Prostate gland (tissue), 2 donors: ENCODE results near the gene NCR2. TPM values are rescaled to one million over a fixed set of nuclear protein-coding genes. Genes with fewer than 3 reads are reported as not detected.

Experiments used
- DNase-seq: peaks from one replicate; pipeline ENCODE4 v3.0.0-alpha.2; 2019; ENCODE audit warnings: low spot score
- H3K27ac ChIP-seq, 2 donors: fragments of 200-600 bp; sonication (generic); 2 replicates each; pipeline ENCODE4 v1.5.1; 2017 to 2019
- H3K27me3 ChIP-seq: fragments of 200-600 bp; sonication (generic); replicated peaks from 2 replicates; pipeline ENCODE4 v1.5.1; 2019; ENCODE audit not compliant: insufficient read depth
- H3K36me3 ChIP-seq, 2 donors: fragments of 200-600 bp; sonication (generic); 1 replicate in 1 of 2; 2 replicates in 1 of 2; pipeline versions ENCODE4 v1.5.1 to v1.8.1; 2017 to 2019
- H3K4me1 ChIP-seq: fragments of 200-600 bp; sonication (generic); replicated peaks from 2 replicates; pipeline ENCODE4 v1.5.1; 2019
- H3K4me3 ChIP-seq, 2 donors: fragments of 200-600 bp; sonication (generic); 2 replicates each; pipeline ENCODE4 v1.5.1; 2017 to 2019
- H3K9me3 ChIP-seq: fragments of 200-600 bp; sonication (generic); 2 replicates; pipeline ENCODE4 v1.5.1; 2017
- CTCF ChIP-seq, 4 experiments: fragments of 200-600 bp in 2 of 4; fragments of 450-650 bp in 2 of 4; sonication (generic) in 2 of 4; IDR thresholded peaks; 1 replicate in 3 of 4; 2 replicates in 1 of 4; pipeline ENCODE4 v1.5.1; 2016 to 2019; ENCODE audit warnings: antibody characterized with exemption in 4 of 4, mild to moderate bottlenecking in 2 of 4, moderate library complexity in 2 of 4
- POLR2A ChIP-seq: fragments of 450-650 bp; IDR thresholded peaks from one replicate; pipeline ENCODE4 v1.6.1; 2016; ENCODE audit warnings: antibody characterized with exemption, mild to moderate bottlenecking
- POLR2AphosphoS5 ChIP-seq: sonication (generic); formaldehyde crosslinking; IDR thresholded peaks from one replicate; pipeline ENCODE4 v1.6.1; 2017; ENCODE audit warnings: antibody characterized with exemption
- WGBS: methylation state at CpG from one replicate; pipeline ENCODE4 v1.1.5; 2018; 5-methylcytosine and 5-hydroxymethylcytosine counted together
- intact Hi-C: fragments of 100-400 bp; cut with DNase I; formaldehyde crosslinking; loops from one replicate; pipeline ENCODE4 v1.14.2; 2022
- total RNA-seq, 2 donors: library from RNA; depleted of rRNA; stranded (reverse); fragments of >200 nt; gene quantifications; one replicate each; pipeline ENCODE4 v1.1.0, GENCODE V29; 2016

NCR2 gene
- total RNA-seq, 2 donors from 2014 or later: not detected

GRCh38 chr6:41360314-41360685 lies 24.9 kb downstream of the NCR2 start:
- no peaks in the 10 kb centered on the region for H3K4me1 ChIP-seq
- H3K36me3 ChIP-seq: no peaks in the 10 kb centered on the region
- H3K27ac ChIP-seq: no peak overlapping the region
- 89% methylated on average over 2 of the region's 2 CpGs for WGBS
- TF ChIP-seq POLR2AphosphoS5 (no peak), CTCF (IDR thresholded peaks at IDR 0.05) (no peak), POLR2A (no peak)
- H3K27me3 ChIP-seq: no peaks in the 10 kb centered on the region
- H3K4me3 ChIP-seq: no peak overlapping the region
- intact Hi-C loops: no loop called here
- no peak for DNase-seq
- no peaks in the 10 kb centered on the region for H3K9me3 ChIP-seq

- H3K4me1 ChIP-seq: no peaks in the 10 kb centered on the region
- H3K4me3 ChIP-seq: no peak overlapping the region
- DNase-seq: no peak
- no peaks in the 10 kb centered on the region for H3K27me3 ChIP-seq
- intact Hi-C loops: no loop called here
- WGBS: 24% methylated on average over 7 of the region's 7 CpGs
- H3K9me3 ChIP-seq: no peaks in the 10 kb centered on the region
- TF ChIP-seq POLR2A (no peak), POLR2AphosphoS5 (peak; percentile 51), CTCF (IDR thresholded peaks at IDR 0.05) (no peak)
- no peaks in the 10 kb centered on the region for H3K36me3 ChIP-seq
- H3K27ac ChIP-seq: no peak overlapping the region
These were observed 30.7 kb downstream of the NCR2 start for GRCh38 chr6:41366150-41366549.

GRCh38 chr6:41367061-41367460 lies 31.7 kb downstream of the NCR2 start:
- no peak for TF ChIP-seq POLR2AphosphoS5
- no peak for TF ChIP-seq CTCF (IDR thresholded peaks at IDR 0.05)
- TF ChIP-seq POLR2A: no peak
- no peaks in the 10 kb centered on the region for H3K9me3 ChIP-seq
- H3K4me3 ChIP-seq: no peak overlapping the region
- no peaks in the 10 kb centered on the region for H3K27me3 ChIP-seq
- H3K27ac ChIP-seq: no peak overlapping the region
- intact Hi-C loops: no loop called here
- H3K36me3 ChIP-seq: no peaks in the 10 kb centered on the region
- 82% methylated on average over 3 of the region's 3 CpGs for WGBS
- H3K4me1 ChIP-seq: no peaks in the 10 kb centered on the region
- DNase-seq: no peak

- H3K27ac ChIP-seq: no peak overlapping the region
- H3K9me3 ChIP-seq: no peaks in the 10 kb centered on the region
- peaks cover under 1% of the 10 kb centered on the region for H3K4me1 ChIP-seq
- H3K27me3 ChIP-seq: no peaks in the 10 kb centered on the region
- DNase-seq: peak; percentile 34
- TF ChIP-seq CTCF (IDR thresholded peaks at IDR 0.05): peak in 3 of 4 experiments; percentile 48 to 68 (median 65)
- TF ChIP-seq POLR2AphosphoS5: peak; percentile 25
- no peak for TF ChIP-seq POLR2A
- intact Hi-C loops: loop anchor here (2.0 kb wide), 1 partner anchor 225 kb away; no protein-coding TSS in a partner anchor
- H3K4me3 ChIP-seq: no peak overlapping the region
- 3% methylated on average over 2 of the region's 2 CpGs for WGBS
- H3K36me3 ChIP-seq: no peaks in the 10 kb centered on the region
These were observed 32.3 kb downstream of the NCR2 start for GRCh38 chr6:41367700-41368099.

- intact Hi-C loops: loop anchor here (5.0 kb wide), 3 partner anchors 57 to 177 kb away; partner anchors contain the start of gene FOXP4
- Histone ChIP-seq H3K27me3 (peaks cover 18% of the 10 kb centered on the region), H3K4me3 (no peak overlapping the region), H3K27ac (no peak overlapping the region), H3K36me3 (no peaks in the 10 kb centered on the region), H3K9me3 (no peaks in the 10 kb centered on the region), H3K4me1 (peaks cover 9% of the 10 kb centered on the region)
- WGBS: 91% methylated on average over 6 of the region's 6 CpGs
- no peak for TF ChIP-seq POLR2AphosphoS5
- TF ChIP-seq POLR2A: no peak
- no peak for TF ChIP-seq CTCF (IDR thresholded peaks at IDR 0.05)
- no peak for DNase-seq
These were observed 35.2 kb downstream of the NCR2 start for GRCh38 chr6:41370488-41371111.
